Right lobe of liver (tissue), 6 donors: ENCODE data around the gene FAM229A. TPM values are rescaled to one million over a fixed set of nuclear protein-coding genes. Genes with fewer than 3 reads are reported as not detected.
A peak's percentile ranks its signal among the peaks of the same experiment; 100 is the strongest.

Source experiments
- ATAC-seq, 4 donors: fragments of 200-7000 bp; cut with Tn5 transposase; one replicate each; pipeline ENCODE4 v1.9.1; 2020; ENCODE audit warnings: mild to moderate bottlenecking in 4 of 4, moderate library complexity in 4 of 4
- DNase-seq, 3 donors: peaks; one replicate each; pipeline ENCODE4 v3.0.0-alpha.2; 2020
- H3K27ac ChIP-seq, 3 donors: fragments of 200-600 bp; one replicate each; pipeline ENCODE4 v1.8.0; 2022
- H3K27me3 ChIP-seq, 2 donors: fragments of 200-600 bp; one replicate each; pipeline ENCODE4 v1.8.0; 2022
- H3K36me3 ChIP-seq, 4 donors: fragments of 200-600 bp; sonication (generic) in 1 of 4; one replicate each; pipeline versions ENCODE4 v1.5.1 to v1.8.0; 2017 to 2022; ENCODE audit warnings: control low read depth in 1 of 4
- H3K4me1 ChIP-seq, 4 donors: fragments of 200-600 bp; sonication (generic) in 1 of 4; one replicate each; pipeline versions ENCODE4 v1.5.1 to v1.8.0; 2017 to 2022; ENCODE audit warnings: control low read depth in 1 of 4
- H3K4me3 ChIP-seq, 3 donors: fragments of 200-600 bp; one replicate each; pipeline ENCODE4 v1.8.0; 2022
- H3K9me3 ChIP-seq, 4 donors: fragments of 200-600 bp; sonication (generic) in 1 of 4; one replicate each; pipeline versions ENCODE4 v1.5.1 to v1.8.0; 2017 to 2022; ENCODE audit warnings: control low read depth in 1 of 4
- CTCF ChIP-seq, 4 donors: fragments of 200-600 bp in 3 of 4; fragments of 450-650 bp in 1 of 4; IDR thresholded peaks; one replicate each; pipeline versions ENCODE4 v1.5.1 to v1.8.0; 2016 to 2022; ENCODE audit warnings: antibody characterized with exemption in 4 of 4, mild to moderate bottlenecking in 2 of 4
- POLR2A ChIP-seq: fragments of 450-650 bp; IDR thresholded peaks from one replicate; pipeline ENCODE4 v1.6.1; 2017; ENCODE audit warnings: antibody characterized with exemption, mild to moderate bottlenecking
- WGBS: methylation state at CpG from one replicate; pipeline ENCODE4 v1.1.6; 2018; ENCODE audit warnings: low coverage, low lambda C conversion rate; ENCODE audit not compliant: insufficient coverage; ENCODE audit errors: missing lambda C conversion rate; 5-methylcytosine and 5-hydroxymethylcytosine counted together
- intact Hi-C, 2 donors: fragments of 100-400 bp; cut with DNase I; formaldehyde crosslinking; loops; one replicate each; pipeline versions ENCODE4 v1.11.2 to v1.14.1; 2022
- total RNA-seq, 6 experiments: library from RNA; depleted of rRNA in 2 of 6; stranded (reverse); fragments of >200 nt in 2 of 6; fragmentation: NEBNext Ultra II Directional in 3 of 6; extraction: Animal tissue kit (Norgen Biotek cat#: 25700) in 3 of 6; gene quantifications; one replicate each; pipeline versions ENCODE4 v1.1.0 to v1.2.4, GENCODE V29; 2016 to 2023
- donor health status: DM: no; HTN: yes; CAD: no.
- donor health status: DM: no; HTN: no; CAD: no.
- donor health status: DM: no; HTN: no; CAD: no.
- donor health status: DM: no; HTN: yes; CAD: no.
- donor health status: DM: no; HTN: yes; CAD: no.

Gene FAM229A
- total RNA-seq, 6 experiments from 2014 or later, result 1.3 to 7.8 (median 5.3) TPM

GRCh38 chr1:32372149-32372756, 10.0 kb upstream of the FAM229A start:
- Histone ChIP-seq H3K9me3 (no peaks in the 10 kb centered on the region), H3K4me3 (no peak overlapping the region), H3K4me1 (no peaks in the 10 kb centered on the region), H3K36me3 (peaks cover 0 to 89% (median 35%) of the 10 kb centered on the region in 4 donors), H3K27ac (no peak overlapping the region), H3K27me3 (no peaks in the 10 kb centered on the region)
- WGBS, result 78% methylated on average over 4 of the region's 5 CpGs
- ATAC-seq (peak; percentile 31 to 58 (median 41)), DNase-seq (no peak)
- TF ChIP-seq POLR2A (no peak), CTCF (IDR thresholded peaks at IDR 0.05) (no peak)
- intact Hi-C loops, result no loop called here

GRCh38 chr1:32367912-32368635, 5.8 kb upstream of the FAM229A start:
- H3K9me3 ChIP-seq, result no peaks in the 10 kb centered on the region
- ATAC-seq (no peak), DNase-seq (no peak)
- H3K36me3 ChIP-seq, result peaks cover 0 to 76% (median 17%) of the 10 kb centered on the region in 4 donors
- intact Hi-C loops, result loop anchor here in 1 of 2 donors (10.0 kb wide), 1 partner anchor 153 kb away; no protein-coding TSS in a partner anchor
- H3K4me3 ChIP-seq, result no peak overlapping the region
- no peaks in the 10 kb centered on the region for H3K4me1 ChIP-seq
- no peak overlapping the region for H3K27ac ChIP-seq
- 86% methylated on average over 6 of the region's 7 CpGs for WGBS
- TF ChIP-seq CTCF (IDR thresholded peaks at IDR 0.05) (no peak), POLR2A (no peak)
- no peaks in the 10 kb centered on the region for H3K27me3 ChIP-seq

- 79% methylated on average over 5 of the region's 6 CpGs for WGBS
- H3K27ac ChIP-seq, result no peak overlapping the region
- no peak overlapping the region for H3K4me3 ChIP-seq
- H3K4me1 ChIP-seq, result peaks cover 0 to 13% (median 6%) of the 10 kb centered on the region in 4 donors
- no peak for TF ChIP-seq CTCF (IDR thresholded peaks at IDR 0.05)
- no peak for TF ChIP-seq POLR2A
- DNase-seq (no peak), ATAC-seq (no peak)
- H3K27me3 ChIP-seq, result no peaks in the 10 kb centered on the region
- H3K36me3 ChIP-seq, result peaks cover 0 to 59% (median 15%) of the 10 kb centered on the region in 4 donors
- no peaks in the 10 kb centered on the region for H3K9me3 ChIP-seq
- intact Hi-C loops, result loop anchor here in 1 of 2 donors (10.0 kb wide), 1 partner anchor 151 kb away; no protein-coding TSS in a partner anchor
Measured at GRCh38 chr1:32365445-32365844, 3.2 kb upstream of the FAM229A start.

- WGBS, result 86% methylated on average over 3 of the region's 5 CpGs
- H3K4me1 ChIP-seq, result peaks cover 0 to 13% (median 6%) of the 10 kb centered on the region in 4 donors
- intact Hi-C loops, result loop anchor here in 1 of 2 donors (10.0 kb wide), 1 partner anchor 150 kb away; no protein-coding TSS in a partner anchor
- H3K27ac ChIP-seq, result no peak overlapping the region
- TF ChIP-seq POLR2A (no peak), CTCF (IDR thresholded peaks at IDR 0.05) (no peak)
- H3K4me3 ChIP-seq, result no peak overlapping the region
- DNase-seq (no peak), ATAC-seq (no peak)
- H3K36me3 ChIP-seq, result peaks cover 0 to 54% (median 15%) of the 10 kb centered on the region in 4 donors
- no peaks in the 10 kb centered on the region for H3K27me3 ChIP-seq
- H3K9me3 ChIP-seq, result no peaks in the 10 kb centered on the region
Measured at GRCh38 chr1:32364836-32365235, 2.6 kb upstream of the FAM229A start.
